Measurements from ENCODE around the gene EHMT1. TPM values are rescaled to one million over a fixed set of nuclear protein-coding genes. Genes with fewer than 3 reads are reported as not detected.
"Not testable (repeated sequence)": the region's sequence is repeated elsewhere in the genome, so short reads cannot be mapped to it uniquely, and the experiment has no call there.

EHMT1 gene
- total RNA-seq, 1 donor from 2014 or later, result 82.7 TPM

GRCh38 chr9:137723783-137724445 is 105.1 kb downstream of the EHMT1 start:
- peaks cover 19% of the 10 kb centered on the region for H3K36me3 ChIP-seq
- peaks cover 10% of the 10 kb centered on the region for H3K4me1 ChIP-seq
- H3K4me3 ChIP-seq, result no peak overlapping the region
- H3K9me3 ChIP-seq, result no peaks in the 10 kb centered on the region
- no peak overlapping the region for H3K27ac ChIP-seq
- H3K27me3 ChIP-seq, result no peaks in the 10 kb centered on the region
- TF ChIP-seq, protein P1, sequence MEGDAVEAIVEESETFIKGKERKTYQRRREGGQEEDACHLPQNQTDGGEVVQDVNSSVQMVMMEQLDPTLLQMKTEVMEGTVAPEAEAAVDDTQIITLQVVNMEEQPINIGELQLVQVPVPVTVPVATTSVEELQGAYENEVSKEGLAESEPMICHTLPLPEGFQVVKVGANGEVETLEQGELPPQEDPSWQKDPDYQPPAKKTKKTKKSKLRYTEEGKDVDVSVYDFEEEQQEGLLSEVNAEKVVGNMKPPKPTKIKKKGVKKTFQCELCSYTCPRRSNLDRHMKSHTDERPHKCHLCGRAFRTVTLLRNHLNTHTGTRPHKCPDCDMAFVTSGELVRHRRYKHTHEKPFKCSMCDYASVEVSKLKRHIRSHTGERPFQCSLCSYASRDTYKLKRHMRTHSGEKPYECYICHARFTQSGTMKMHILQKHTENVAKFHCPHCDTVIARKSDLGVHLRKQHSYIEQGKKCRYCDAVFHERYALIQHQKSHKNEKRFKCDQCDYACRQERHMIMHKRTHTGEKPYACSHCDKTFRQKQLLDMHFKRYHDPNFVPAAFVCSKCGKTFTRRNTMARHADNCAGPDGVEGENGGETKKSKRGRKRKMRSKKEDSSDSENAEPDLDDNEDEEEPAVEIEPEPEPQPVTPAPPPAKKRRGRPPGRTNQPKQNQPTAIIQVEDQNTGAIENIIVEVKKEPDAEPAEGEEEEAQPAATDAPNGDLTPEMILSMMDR (IDR thresholded peaks at IDR 0.05), result no peak
- ATAC-seq (peak; percentile 87), DNase-seq (no peak)
- intact Hi-C loops (cut with DNase I), result no loop called here

DNA sequence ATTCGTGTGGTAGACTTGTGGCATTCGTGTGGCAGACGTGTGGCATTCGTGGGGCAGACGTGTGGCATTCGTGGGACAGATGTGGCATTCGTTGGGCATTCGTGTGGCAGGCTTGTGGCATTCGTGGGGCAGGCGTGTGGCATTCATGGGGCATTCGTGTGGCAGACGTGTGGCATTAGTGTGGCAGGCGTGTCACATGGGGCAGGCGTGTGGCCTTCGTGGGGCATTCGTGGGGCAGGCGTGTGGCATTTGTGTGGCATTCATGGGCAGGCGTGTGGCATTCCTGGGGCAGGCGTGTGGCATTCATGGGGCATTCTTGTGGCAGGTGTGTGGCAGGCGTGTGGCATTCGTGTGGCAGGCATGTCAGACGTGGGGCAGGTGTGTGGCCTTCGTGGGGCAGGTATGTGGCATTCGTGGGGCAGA is 106.0 kb downstream of the EHMT1 start:
- DNase-seq, result no peak
- TF ChIP-seq, protein P1 (IDR thresholded peaks at IDR 0.05), result no peak
- H3K27me3 ChIP-seq, result no peaks in the 10 kb centered on the region
- no peak overlapping the region for H3K4me3 ChIP-seq
- peaks cover 28% of the 10 kb centered on the region for H3K36me3 ChIP-seq
- intact Hi-C loops (cut with DNase I), result no loop called here
- H3K9me3 ChIP-seq, result no peaks in the 10 kb centered on the region
- H3K27ac ChIP-seq, result no peak overlapping the region
- H3K4me1 ChIP-seq, result peaks cover 10% of the 10 kb centered on the region
- no peak for ATAC-seq

GRCh38 chr9:137725598-137725997 is 106.8 kb downstream of the EHMT1 start:
- Histone ChIP-seq H3K36me3 (peaks cover 28% of the 10 kb centered on the region), H3K4me3 (no peak overlapping the region)

DNA sequence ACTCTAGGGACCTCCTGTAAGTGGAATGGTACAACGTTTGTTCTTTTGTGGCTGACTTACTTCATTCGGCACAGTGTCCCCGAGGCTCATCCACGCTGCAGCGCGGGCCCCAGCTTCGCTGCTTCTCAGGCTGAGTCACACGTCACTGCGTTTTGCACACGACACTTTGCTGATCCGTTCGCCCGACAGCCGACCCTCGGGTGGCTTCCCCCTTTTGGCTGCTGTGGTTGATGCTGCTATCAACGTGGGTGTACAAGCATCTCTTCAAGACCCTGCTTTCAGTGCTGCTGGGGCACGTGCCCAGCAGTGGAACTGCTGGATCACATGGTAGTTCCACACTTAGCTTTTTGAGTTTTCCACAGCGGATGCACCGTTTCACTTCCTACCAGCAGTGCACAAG is 107.5 kb downstream of the EHMT1 start:
- H3K36me3 ChIP-seq, result peaks cover 31% of the 10 kb centered on the region
- H3K27ac ChIP-seq; DNase-seq; H3K4me3 ChIP-seq; intact Hi-C loops (cut with DNase I); H3K27me3 ChIP-seq; ATAC-seq; H3K9me3 ChIP-seq; H3K4me1 ChIP-seq: not testable (repeated sequence)

More at GRCh38 chr9:137725598-137725997, 106.8 kb downstream of the EHMT1 start:
- Histone ChIP-seq H3K4me1 (peaks cover 10% of the 10 kb centered on the region), H3K27me3 (no peaks in the 10 kb centered on the region), H3K9me3 (no peaks in the 10 kb centered on the region), H3K27ac (no peak overlapping the region)
- TF ChIP-seq, protein P1 (IDR thresholded peaks at IDR 0.05), result no peak
- intact Hi-C loops (cut with DNase I), result no loop called here
- ATAC-seq (no peak), DNase-seq (no peak)

DNA sequence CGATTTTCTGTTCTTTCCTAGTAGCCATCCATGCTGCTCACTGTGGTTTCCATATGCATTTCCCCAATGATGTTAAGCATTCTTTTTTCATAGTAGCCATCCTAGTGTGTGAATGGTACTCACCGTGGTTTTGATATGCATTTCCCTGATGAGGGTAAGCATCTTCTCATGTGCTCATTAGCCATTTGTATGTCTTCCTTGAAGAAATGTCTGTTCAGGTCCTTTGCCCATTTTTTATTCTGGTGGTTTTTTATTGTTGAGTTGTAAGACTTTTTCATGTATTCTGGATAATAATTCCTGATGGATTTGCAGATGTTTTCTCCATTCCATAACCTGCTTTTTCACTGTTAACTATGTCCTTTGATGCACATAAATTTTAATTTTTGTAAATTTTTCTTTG is 108.0 kb downstream of the EHMT1 start:
- no peaks in the 10 kb centered on the region for H3K9me3 ChIP-seq
- H3K27ac ChIP-seq, result no peak overlapping the region
- peaks cover 35% of the 10 kb centered on the region for H3K36me3 ChIP-seq
- H3K27me3 ChIP-seq, result no peaks in the 10 kb centered on the region
- no peak for DNase-seq
- intact Hi-C loops (cut with DNase I), result no loop called here
- H3K4me1 ChIP-seq, result peaks cover 10% of the 10 kb centered on the region
- TF ChIP-seq, protein P1 (IDR thresholded peaks at IDR 0.05), result no peak
- no peak for ATAC-seq
- H3K4me3 ChIP-seq, result no peak overlapping the region

GRCh38 chr9:137727716-137728115 is 108.9 kb downstream of the EHMT1 start:
- intact Hi-C loops (cut with DNase I), result no loop called here
- TF ChIP-seq, protein P1 (IDR thresholded peaks at IDR 0.05), result no peak
- H3K36me3 ChIP-seq, result peaks cover 44% of the 10 kb centered on the region
- no peak overlapping the region for H3K4me3 ChIP-seq
- ATAC-seq (no peak), DNase-seq (no peak)
- no peak overlapping the region for H3K27ac ChIP-seq
- H3K9me3 ChIP-seq, result no peaks in the 10 kb centered on the region
- H3K4me1 ChIP-seq, result peaks cover 10% of the 10 kb centered on the region
- H3K27me3 ChIP-seq, result no peaks in the 10 kb centered on the region

All from upper lobe of right lung (tissue), 1 donor.